Skeletal muscle satellite cell (primary cell): ENCODE data around the gene SYNE1.

Source experiments
- H3K27me3 ChIP-seq: 2 replicates; pipeline ENCODE4 v1.7.0; 2013; ENCODE audit warnings: low read length; ENCODE audit not compliant: control insufficient read depth, insufficient read depth
- H3K36me3 ChIP-seq: 2 replicates; pipeline ENCODE4 v1.7.0; 2013; ENCODE audit warnings: mild to moderate bottlenecking, control low read depth, low read length; ENCODE audit not compliant: insufficient read depth
- H3K4me1 ChIP-seq: 2 replicates; pipeline ENCODE4 v1.7.0; 2013; ENCODE audit warnings: low read length; ENCODE audit not compliant: control insufficient read depth, insufficient read depth
- H3K4me2 ChIP-seq: 2 replicates; pipeline ENCODE4 v1.7.0; 2013; ENCODE audit warnings: mild to moderate bottlenecking, low read length
- H3K4me3 ChIP-seq: 2 replicates; pipeline ENCODE4 v1.7.0; 2013; ENCODE audit warnings: low read length
- H3K9ac ChIP-seq: 2 replicates; pipeline ENCODE4 v1.7.0; 2013; ENCODE audit warnings: mild to moderate bottlenecking, low read depth, low read length, moderate library complexity
- H3K9me3 ChIP-seq: replicated peaks from 2 replicates; pipeline ENCODE4 v1.7.0; 2013; ENCODE audit warnings: mild to moderate bottlenecking, control low read depth, low read length

The SYNE1 gene

GRCh38 chr6:152380351-152380767 lies 256.8 kb downstream of the SYNE1 start:
- Histone ChIP-seq H3K36me3 (peaks cover 9% of the 10 kb centered on the region), H3K4me3 (peak overlapping the region; percentile 77), H3K9me3 (no peaks in the 10 kb centered on the region), H3K9ac (peak overlapping the region; percentile 95), H3K4me2 (peak overlapping the region; percentile 89), H3K4me1 (peaks cover 23% of the 10 kb centered on the region), H3K27me3 (no peaks in the 10 kb centered on the region)

GRCh38 chr6:152379423-152379822 lies 257.7 kb downstream of the SYNE1 start:
- H3K4me1 ChIP-seq, result peaks cover 23% of the 10 kb centered on the region
- H3K36me3 ChIP-seq, result peaks cover 13% of the 10 kb centered on the region
- peak overlapping the region; percentile 89 for H3K4me2 ChIP-seq
- H3K9me3 ChIP-seq, result no peaks in the 10 kb centered on the region
- H3K4me3 ChIP-seq, result peak overlapping the region; percentile 77
- H3K9ac ChIP-seq, result peak overlapping the region; percentile 95
- no peaks in the 10 kb centered on the region for H3K27me3 ChIP-seq

GRCh38 chr6:152378169-152378568 lies 259.0 kb downstream of the SYNE1 start:
- no peaks in the 10 kb centered on the region for H3K27me3 ChIP-seq
- H3K4me1 ChIP-seq, result peaks cover 23% of the 10 kb centered on the region
- peak overlapping the region; percentile 77 for H3K4me3 ChIP-seq
- peak overlapping the region; percentile 89 for H3K4me2 ChIP-seq
- H3K9ac ChIP-seq, result peak overlapping the region; percentile 95
- peaks cover 21% of the 10 kb centered on the region for H3K36me3 ChIP-seq
- H3K9me3 ChIP-seq, result no peaks in the 10 kb centered on the region

- H3K9ac ChIP-seq, result no peak overlapping the region
- no peak overlapping the region for H3K4me2 ChIP-seq
- H3K36me3 ChIP-seq, result peaks cover 40% of the 10 kb centered on the region
- H3K4me3 ChIP-seq, result no peak overlapping the region
- no peaks in the 10 kb centered on the region for H3K9me3 ChIP-seq
- H3K4me1 ChIP-seq, result peaks cover 14% of the 10 kb centered on the region
- H3K27me3 ChIP-seq, result no peaks in the 10 kb centered on the region
Measured at GRCh38 chr6:152375197-152375596, 262.0 kb downstream of the SYNE1 start.

GRCh38 chr6:152372945-152373344 lies 264.2 kb downstream of the SYNE1 start:
- Histone ChIP-seq H3K9me3 (no peaks in the 10 kb centered on the region), H3K36me3 (peaks cover 55% of the 10 kb centered on the region), H3K4me1 (peaks cover 15% of the 10 kb centered on the region), H3K4me2 (no peak overlapping the region), H3K27me3 (no peaks in the 10 kb centered on the region), H3K9ac (no peak overlapping the region), H3K4me3 (no peak overlapping the region)

GRCh38 chr6:152371775-152372174 lies 265.4 kb downstream of the SYNE1 start:
- H3K9me3 ChIP-seq, result no peaks in the 10 kb centered on the region

GRCh38 chr6:152368751-152369624 lies 268.2 kb downstream of the SYNE1 start:
- Histone ChIP-seq H3K4me3 (no peak overlapping the region), H3K9ac (no peak overlapping the region), H3K27me3 (no peaks in the 10 kb centered on the region), H3K36me3 (peaks cover 66% of the 10 kb centered on the region), H3K4me1 (peaks cover 14% of the 10 kb centered on the region), H3K9me3 (no peaks in the 10 kb centered on the region), H3K4me2 (peak overlapping the region; percentile 51)

More at GRCh38 chr6:152371775-152372174, 265.4 kb downstream of the SYNE1 start:
- H3K4me1 ChIP-seq, result peaks cover 14% of the 10 kb centered on the region
- peaks cover 66% of the 10 kb centered on the region for H3K36me3 ChIP-seq
- no peak overlapping the region for H3K4me2 ChIP-seq
- H3K27me3 ChIP-seq, result no peaks in the 10 kb centered on the region
- no peak overlapping the region for H3K9ac ChIP-seq
- H3K4me3 ChIP-seq, result no peak overlapping the region

GRCh38 chr6:152364866-152365265 lies 272.3 kb downstream of the SYNE1 start:
- peaks cover 14% of the 10 kb centered on the region for H3K4me1 ChIP-seq
- H3K27me3 ChIP-seq, result no peaks in the 10 kb centered on the region
- peaks cover 52% of the 10 kb centered on the region for H3K36me3 ChIP-seq
- H3K9ac ChIP-seq, result no peak overlapping the region
- no peak overlapping the region for H3K4me2 ChIP-seq
- H3K4me3 ChIP-seq, result no peak overlapping the region
- no peaks in the 10 kb centered on the region for H3K9me3 ChIP-seq

GRCh38 chr6:152360034-152360433 lies 277.1 kb downstream of the SYNE1 start:
- Histone ChIP-seq H3K27me3 (no peaks in the 10 kb centered on the region), H3K36me3 (peaks cover 45% of the 10 kb centered on the region), H3K4me2 (no peak overlapping the region), H3K9me3 (no peaks in the 10 kb centered on the region), H3K4me1 (peaks cover 11% of the 10 kb centered on the region), H3K9ac (no peak overlapping the region), H3K4me3 (no peak overlapping the region)

- Histone ChIP-seq H3K4me3 (no peak overlapping the region), H3K4me1 (peaks cover 11% of the 10 kb centered on the region), H3K27me3 (no peaks in the 10 kb centered on the region), H3K36me3 (peaks cover 69% of the 10 kb centered on the region), H3K4me2 (no peak overlapping the region), H3K9ac (no peak overlapping the region), H3K9me3 (no peaks in the 10 kb centered on the region)
Measured at GRCh38 chr6:152356662-152357061, 280.5 kb downstream of the SYNE1 start.

GRCh38 chr6:152356016-152356415 lies 281.1 kb downstream of the SYNE1 start:
- H3K9me3 ChIP-seq, result no peaks in the 10 kb centered on the region
- peaks cover 70% of the 10 kb centered on the region for H3K36me3 ChIP-seq
- no peaks in the 10 kb centered on the region for H3K27me3 ChIP-seq
- no peak overlapping the region for H3K9ac ChIP-seq
- peaks cover 11% of the 10 kb centered on the region for H3K4me1 ChIP-seq
- no peak overlapping the region for H3K4me3 ChIP-seq
- H3K4me2 ChIP-seq, result no peak overlapping the region

GRCh38 chr6:152355166-152355565 lies 282.0 kb downstream of the SYNE1 start:
- H3K9ac ChIP-seq, result no peak overlapping the region
- H3K36me3 ChIP-seq, result peaks cover 71% of the 10 kb centered on the region
- no peaks in the 10 kb centered on the region for H3K27me3 ChIP-seq
- H3K4me3 ChIP-seq, result no peak overlapping the region
- H3K4me2 ChIP-seq, result no peak overlapping the region
- H3K9me3 ChIP-seq, result no peaks in the 10 kb centered on the region
- peaks cover 11% of the 10 kb centered on the region for H3K4me1 ChIP-seq
